ENCODE data around the gene DGKZ. TPM values are rescaled to one million over a fixed set of nuclear protein-coding genes. Genes with fewer than 3 reads are reported as not detected.

DGKZ gene
- total RNA-seq, 1 donor from 2014 or later = 78.8 TPM

DNA sequence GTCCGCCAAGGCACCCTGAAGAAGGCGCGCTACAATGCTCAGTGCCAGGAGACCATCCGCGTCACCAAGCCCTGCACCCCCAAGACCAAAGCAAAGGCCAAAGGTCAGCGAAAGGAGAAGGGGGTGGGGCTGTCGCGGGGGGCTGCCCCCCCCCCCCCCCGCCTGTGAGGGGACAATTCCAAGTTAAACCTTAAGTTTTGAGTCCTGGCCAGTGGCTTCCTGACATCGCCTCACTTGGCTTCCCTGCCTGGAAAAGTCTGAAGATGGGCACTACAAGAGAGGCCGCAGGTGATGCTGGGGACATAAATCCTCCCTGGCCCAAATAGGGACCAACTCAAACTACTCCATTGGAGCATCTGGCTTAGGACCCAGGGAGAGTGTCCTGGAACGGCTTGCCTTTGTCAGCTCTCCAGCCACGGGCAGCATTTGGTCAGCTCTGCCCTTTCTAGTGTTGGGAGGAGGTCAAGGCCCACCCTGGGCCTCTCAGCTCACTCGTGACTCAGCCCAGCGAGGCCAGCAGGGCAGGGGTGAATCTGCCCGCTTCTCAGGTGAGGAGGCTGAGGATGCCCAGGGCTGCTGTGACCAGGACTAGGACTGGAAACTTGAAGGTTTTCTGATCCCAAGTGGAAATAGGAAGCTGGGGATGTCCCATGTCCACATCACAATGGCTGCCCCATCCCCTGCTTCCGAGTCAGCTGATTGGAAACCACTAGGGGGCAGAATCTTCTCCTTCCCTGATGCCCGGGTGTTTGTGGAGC lies 35.6 kb downstream of the DGKZ start:
- peak overlapping the region; percentile 68 to 79 for H3K4me3 ChIP-seq
- intact Hi-C loops (cut with DNase I) = loop anchor here (10.0 kb wide), 1 partner anchor 232 kb away; the partner anchor contains the start of genes ATG13 and HARBI1
- H3K36me3 ChIP-seq = no peaks in the 10 kb centered on the region
- H3K4me1 ChIP-seq = peaks cover 23% of the 10 kb centered on the region
- no peak for DNase-seq (ENCODE audit: extremely low spot score in 2 of 2)
- H3K27ac ChIP-seq = no peak overlapping the region
- TF ChIP-seq, protein P1, sequence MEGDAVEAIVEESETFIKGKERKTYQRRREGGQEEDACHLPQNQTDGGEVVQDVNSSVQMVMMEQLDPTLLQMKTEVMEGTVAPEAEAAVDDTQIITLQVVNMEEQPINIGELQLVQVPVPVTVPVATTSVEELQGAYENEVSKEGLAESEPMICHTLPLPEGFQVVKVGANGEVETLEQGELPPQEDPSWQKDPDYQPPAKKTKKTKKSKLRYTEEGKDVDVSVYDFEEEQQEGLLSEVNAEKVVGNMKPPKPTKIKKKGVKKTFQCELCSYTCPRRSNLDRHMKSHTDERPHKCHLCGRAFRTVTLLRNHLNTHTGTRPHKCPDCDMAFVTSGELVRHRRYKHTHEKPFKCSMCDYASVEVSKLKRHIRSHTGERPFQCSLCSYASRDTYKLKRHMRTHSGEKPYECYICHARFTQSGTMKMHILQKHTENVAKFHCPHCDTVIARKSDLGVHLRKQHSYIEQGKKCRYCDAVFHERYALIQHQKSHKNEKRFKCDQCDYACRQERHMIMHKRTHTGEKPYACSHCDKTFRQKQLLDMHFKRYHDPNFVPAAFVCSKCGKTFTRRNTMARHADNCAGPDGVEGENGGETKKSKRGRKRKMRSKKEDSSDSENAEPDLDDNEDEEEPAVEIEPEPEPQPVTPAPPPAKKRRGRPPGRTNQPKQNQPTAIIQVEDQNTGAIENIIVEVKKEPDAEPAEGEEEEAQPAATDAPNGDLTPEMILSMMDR (IDR thresholded peaks at IDR 0.05) = peak in 2 of 3 experiments; percentile 1 to 18
- TF ChIP-seq POLR2A (IDR thresholded peaks at IDR 0.05) = no peak
- H3K27me3 ChIP-seq = no peaks in the 10 kb centered on the region
- no peaks in the 10 kb centered on the region for H3K9me3 ChIP-seq

- Histone ChIP-seq H3K4me1 (peaks cover 23% of the 10 kb centered on the region), H3K27ac (no peak overlapping the region), H3K4me3 (no peak overlapping the region), H3K36me3 (no peaks in the 10 kb centered on the region), H3K27me3 (no peaks in the 10 kb centered on the region), H3K9me3 (no peaks in the 10 kb centered on the region)
- TF ChIP-seq POLR2A (IDR thresholded peaks at IDR 0.05) = no peak
- TF ChIP-seq, protein P1 (IDR thresholded peaks at IDR 0.05) = no peak
- TF ChIP-seq POLR2AphosphoS5 (IDR thresholded peaks at IDR 0.05; ENCODE audit: insufficient read depth in 1 of 2, low read depth in 1 of 2) = no peak
- no peak for DNase-seq (ENCODE audit: extremely low spot score in 2 of 2)
- intact Hi-C loops (cut with DNase I) = loop anchor here (10.0 kb wide), 1 partner anchor 231 kb away; the partner anchor contains the start of genes ATG13 and HARBI1
Observed at GRCh38 chr11:46383404-46383758, 36.1 kb downstream of the DGKZ start.

GRCh38 chr11:46383974-46384701 lies 36.9 kb downstream of the DGKZ start:
- H3K36me3 ChIP-seq = no peaks in the 10 kb centered on the region
- no peak for DNase-seq (ENCODE audit: extremely low spot score in 2 of 2)
- peaks cover 26% of the 10 kb centered on the region for H3K4me1 ChIP-seq
- no peak overlapping the region for H3K27ac ChIP-seq
- H3K9me3 ChIP-seq = no peaks in the 10 kb centered on the region
- H3K4me3 ChIP-seq = no peak overlapping the region
- TF ChIP-seq, protein P1 (IDR thresholded peaks at IDR 0.05) = no peak
- TF ChIP-seq POLR2A (IDR thresholded peaks at IDR 0.05) = no peak
- H3K27me3 ChIP-seq = no peaks in the 10 kb centered on the region
- intact Hi-C loops (cut with DNase I) = loop anchor here (10.0 kb wide), 1 partner anchor 231 kb away; the partner anchor contains the start of genes ATG13 and HARBI1

GRCh38 chr11:46385169-46386004 lies 38.1 kb downstream of the DGKZ start:
- no peak overlapping the region for H3K27ac ChIP-seq

More at GRCh38 chr11:46385169-46386004, 38.1 kb downstream of the DGKZ start:
- TF ChIP-seq POLR2A (IDR thresholded peaks at IDR 0.05) = no peak
- TF ChIP-seq POLR2AphosphoS5 (IDR thresholded peaks at IDR 0.05; ENCODE audit: insufficient read depth in 1 of 2, low read depth in 1 of 2) = no peak
- TF ChIP-seq, protein P1 (IDR thresholded peaks at IDR 0.05) = no peak
- Histone ChIP-seq H3K9me3 (no peaks in the 10 kb centered on the region), H3K27me3 (peaks cover 5% of the 10 kb centered on the region), H3K4me1 (peaks cover 32% of the 10 kb centered on the region), H3K36me3 (no peaks in the 10 kb centered on the region), H3K4me3 (no peak overlapping the region)
- intact Hi-C loops (cut with DNase I) = loop anchor here (5.0 to 10.0 kb wide), 2 partner anchors 147 to 229 kb away; partner anchors contain the start of genes ATG13 and HARBI1
- DNase-seq (ENCODE audit: extremely low spot score in 2 of 2) = no peak

Data from vagina (tissue), 2 donors.